Measurements from ENCODE around the gene BSN.
"Not testable (repeated sequence)": the region's sequence is repeated elsewhere in the genome, so short reads cannot be mapped to it uniquely, and the experiment has no call there.

The BSN gene

DNA sequence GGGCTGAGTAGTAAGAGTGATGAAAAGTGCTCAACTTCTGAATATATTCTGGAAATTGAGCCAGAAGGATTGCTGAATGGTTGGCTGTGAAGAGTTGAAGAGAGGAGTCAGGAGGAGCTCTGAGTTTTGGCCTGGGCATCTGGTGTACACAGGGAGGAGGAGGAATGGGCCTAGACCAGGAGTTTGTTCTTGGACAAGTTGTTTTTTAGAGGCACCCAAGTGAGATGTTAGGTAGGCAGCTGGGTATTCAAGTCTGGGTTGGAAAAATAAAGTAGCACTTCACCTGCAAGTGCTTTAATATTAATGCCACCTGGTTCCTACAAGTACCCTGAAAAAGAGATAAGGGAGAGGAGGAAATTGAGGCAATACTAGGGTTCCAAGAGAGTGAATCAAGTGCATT, 14.7 kb downstream of the BSN start:
- Histone ChIP-seq H3K36me3 (replicated peaks in 1 of 2; ENCODE audit: control insufficient read depth in 2 of 2, insufficient read depth in 2 of 2, low read length in 2 of 2) (no peaks in the 10 kb centered on the region), H4K91ac (ENCODE audit: low read depth, low read length, poor library complexity) (no peak overlapping the region), H2BK15ac (ENCODE audit: low read length) (no peak overlapping the region), H2BK12ac (ENCODE audit: low read length) (no peak overlapping the region), H2BK5ac (ENCODE audit: low read length) (no peak overlapping the region), H3K9ac (ENCODE audit: low read depth, low read length, poor library complexity) (no peak overlapping the region), H3K4me3 (ENCODE audit: low read length in 2 of 2) (no peak overlapping the region), H3K79me1 (ENCODE audit: low read depth, low read length) (no peaks in the 10 kb centered on the region), H3K4me1 (ENCODE audit: control insufficient read depth in 2 of 2, insufficient read depth in 1 of 2, low read depth in 1 of 2, low read length in 2 of 2) (no peaks in the 10 kb centered on the region), H3K27me3 (ENCODE audit: control insufficient read depth in 3 of 3, insufficient read depth in 3 of 3, low read depth in 1 of 3, low read length in 3 of 3) (no peaks in the 10 kb centered on the region), H3K23ac (ENCODE audit: low read depth, low read length, poor library complexity) (no peak overlapping the region), H4K8ac (ENCODE audit: low read depth, low read length) (no peak overlapping the region), H3K27ac (replicated peaks; ENCODE audit: low read length) (no peak overlapping the region), H3K4me2 (ENCODE audit: insufficient read depth, low read length, poor library complexity, severe bottlenecking) (no peak overlapping the region), H3K14ac (ENCODE audit: low read length) (no peak overlapping the region), H3K4ac (ENCODE audit: low read length) (no peak overlapping the region), H3K18ac (ENCODE audit: low read length) (no peak overlapping the region), H2BK120ac (ENCODE audit: low read depth, low read length) (no peak overlapping the region), H2AFZ (ENCODE audit: low read length) (no peak overlapping the region), H3K9me3 (replicated peaks in 1 of 2; ENCODE audit: control insufficient read depth in 2 of 2, insufficient read depth in 1 of 2, low read depth in 1 of 2, low read length in 2 of 2) (no peaks in the 10 kb centered on the region), H2AK5ac (ENCODE audit: low read depth, low read length) (no peak overlapping the region)
- DNase-seq (ENCODE audit: low spot score) = no peak

DNA sequence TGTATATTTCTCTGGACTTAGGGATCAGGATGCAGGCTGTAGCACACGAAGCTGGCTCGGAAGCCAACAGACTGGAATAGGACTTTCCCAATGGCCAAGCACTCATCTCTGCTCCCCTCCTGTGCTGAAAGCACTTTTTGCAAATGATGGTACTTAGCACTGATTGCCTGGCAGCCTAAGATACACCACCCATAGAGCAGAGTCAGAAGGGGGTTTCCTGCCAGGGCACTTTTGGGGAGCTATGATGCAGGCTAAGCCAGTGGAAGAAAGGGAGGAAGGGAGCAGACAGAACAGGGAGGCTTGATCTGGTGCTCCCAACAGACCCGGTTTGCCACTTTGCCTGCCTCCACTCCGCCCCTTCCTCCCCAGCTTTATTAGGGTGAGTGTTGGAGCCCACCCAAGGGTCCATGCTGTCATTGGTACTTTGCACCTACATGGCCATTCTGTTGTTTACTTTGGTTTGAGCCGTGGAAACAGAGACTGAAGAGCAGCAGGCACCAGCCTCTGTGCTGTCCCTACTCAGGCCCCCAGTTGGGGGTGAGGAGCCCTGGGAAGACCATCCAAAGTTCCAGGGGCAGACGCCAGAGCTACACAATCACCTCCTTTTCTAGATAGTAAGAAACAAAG, 15.9 kb downstream of the BSN start:
- DNase-seq (ENCODE audit: low spot score) = no peak
- Histone ChIP-seq H4K91ac (ENCODE audit: low read depth, low read length, poor library complexity) (no peak overlapping the region), H2BK12ac (ENCODE audit: low read length) (no peak overlapping the region), H2BK5ac (ENCODE audit: low read length) (no peak overlapping the region), H2AK5ac (ENCODE audit: low read depth, low read length) (no peak overlapping the region), H3K27ac (replicated peaks; ENCODE audit: low read length) (no peak overlapping the region), H2BK15ac (ENCODE audit: low read length) (no peak overlapping the region), H3K79me1 (ENCODE audit: low read depth, low read length) (no peaks in the 10 kb centered on the region), H3K9ac (ENCODE audit: low read depth, low read length, poor library complexity) (no peak overlapping the region), H4K8ac (ENCODE audit: low read depth, low read length) (no peak overlapping the region), H2AFZ (ENCODE audit: low read length) (no peak overlapping the region), H3K4me2 (ENCODE audit: insufficient read depth, low read length, poor library complexity, severe bottlenecking) (no peak overlapping the region), H3K4ac (ENCODE audit: low read length) (no peak overlapping the region), H2BK120ac (ENCODE audit: low read depth, low read length) (no peak overlapping the region), H3K4me1 (ENCODE audit: control insufficient read depth in 2 of 2, insufficient read depth in 1 of 2, low read depth in 1 of 2, low read length in 2 of 2) (no peaks in the 10 kb centered on the region), H3K14ac (ENCODE audit: low read length) (no peak overlapping the region), H3K23ac (ENCODE audit: low read depth, low read length, poor library complexity) (no peak overlapping the region), H3K36me3 (replicated peaks in 1 of 2; ENCODE audit: control insufficient read depth in 2 of 2, insufficient read depth in 2 of 2, low read length in 2 of 2) (no peaks in the 10 kb centered on the region), H3K18ac (ENCODE audit: low read length) (no peak overlapping the region), H3K27me3 (ENCODE audit: control insufficient read depth in 3 of 3, insufficient read depth in 3 of 3, low read depth in 1 of 3, low read length in 3 of 3) (no peaks in the 10 kb centered on the region), H3K9me3 (replicated peaks in 1 of 2; ENCODE audit: control insufficient read depth in 2 of 2, insufficient read depth in 1 of 2, low read depth in 1 of 2, low read length in 2 of 2) (no peaks in the 10 kb centered on the region), H3K4me3 (ENCODE audit: low read length in 2 of 2) (no peak overlapping the region)
- WGBS, 2 donors (ENCODE audit: extremely low coverage in 2 of 2, insufficient read length in 2 of 2, insufficient replicate concordance in 1 of 2) = no CpG with 5 or more reads among the region's 6 CpGs

DNA sequence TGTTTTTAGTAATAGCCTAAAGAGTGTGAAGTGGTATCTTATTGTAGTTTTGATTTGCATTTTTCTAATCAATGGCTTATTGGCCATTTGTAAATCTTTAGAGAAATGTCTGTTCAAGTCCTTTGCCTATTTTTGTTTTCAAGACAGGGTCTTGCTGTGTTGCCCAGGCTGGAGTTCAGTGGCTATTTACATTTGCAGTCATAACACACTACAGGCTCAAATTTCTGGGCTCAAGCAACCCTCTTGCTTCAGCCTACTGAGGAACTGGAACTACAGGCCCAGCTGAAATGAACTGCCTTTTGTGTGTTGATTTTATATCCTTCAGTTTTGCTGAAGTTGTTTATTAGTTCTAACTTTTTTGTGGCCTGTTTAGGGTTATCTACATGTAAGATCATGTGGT, 27.9 kb downstream of the BSN start:
- H4K8ac ChIP-seq (ENCODE audit: low read depth, low read length) = no peak overlapping the region
- no peak overlapping the region for H2BK15ac ChIP-seq (ENCODE audit: low read length)
- no peak overlapping the region for H3K4ac ChIP-seq (ENCODE audit: low read length)
- no peak overlapping the region for H2AK5ac ChIP-seq (ENCODE audit: low read depth, low read length)
- no peak overlapping the region for H3K4me3 ChIP-seq (ENCODE audit: low read length in 2 of 2)
- H3K18ac ChIP-seq (ENCODE audit: low read length) = no peak overlapping the region
- no peak overlapping the region for H3K4me2 ChIP-seq (ENCODE audit: insufficient read depth, low read length, poor library complexity, severe bottlenecking)
- no peak overlapping the region for H3K27ac ChIP-seq (replicated peaks; ENCODE audit: low read length)
- peaks cover 0 to 3% of the 10 kb centered on the region in 2 donors for H3K9me3 ChIP-seq (replicated peaks in 1 of 2; ENCODE audit: control insufficient read depth in 2 of 2, insufficient read depth in 1 of 2, low read depth in 1 of 2, low read length in 2 of 2)
- H2AFZ ChIP-seq (ENCODE audit: low read length) = no peak overlapping the region
- H2BK12ac ChIP-seq (ENCODE audit: low read length) = no peak overlapping the region
- H3K9ac ChIP-seq (ENCODE audit: low read depth, low read length, poor library complexity) = no peak overlapping the region
- no peak overlapping the region for H3K23ac ChIP-seq (ENCODE audit: low read depth, low read length, poor library complexity)
- no peak for DNase-seq (ENCODE audit: low spot score)
- H4K91ac ChIP-seq (ENCODE audit: low read depth, low read length, poor library complexity) = no peak overlapping the region
- no peaks in the 10 kb centered on the region for H3K79me1 ChIP-seq (ENCODE audit: low read depth, low read length)
- no peaks in the 10 kb centered on the region for H3K4me1 ChIP-seq (ENCODE audit: control insufficient read depth in 2 of 2, insufficient read depth in 1 of 2, low read depth in 1 of 2, low read length in 2 of 2)
- no peak overlapping the region for H2BK120ac ChIP-seq (ENCODE audit: low read depth, low read length)
- H3K14ac ChIP-seq (ENCODE audit: low read length) = no peak overlapping the region
- H3K36me3 ChIP-seq (replicated peaks in 1 of 2; ENCODE audit: control insufficient read depth in 2 of 2, insufficient read depth in 2 of 2, low read length in 2 of 2) = no peaks in the 10 kb centered on the region
- no peaks in the 10 kb centered on the region for H3K27me3 ChIP-seq (ENCODE audit: control insufficient read depth in 3 of 3, insufficient read depth in 3 of 3, low read depth in 1 of 3, low read length in 3 of 3)
- no peak overlapping the region for H2BK5ac ChIP-seq (ENCODE audit: low read length)

- H4K8ac ChIP-seq (ENCODE audit: low read depth, low read length); H3K4me3 ChIP-seq (ENCODE audit: low read length in 2 of 2); H3K27me3 ChIP-seq (ENCODE audit: control insufficient read depth in 3 of 3, insufficient read depth in 3 of 3, low read depth in 1 of 3, low read length in 3 of 3); DNase-seq (ENCODE audit: low spot score); H3K79me1 ChIP-seq (ENCODE audit: low read depth, low read length); H3K36me3 ChIP-seq (replicated peaks in 1 of 2; ENCODE audit: control insufficient read depth in 2 of 2, insufficient read depth in 2 of 2, low read length in 2 of 2); H2AFZ ChIP-seq (ENCODE audit: low read length); H2AK5ac ChIP-seq (ENCODE audit: low read depth, low read length); H3K14ac ChIP-seq (ENCODE audit: low read length); H2BK120ac ChIP-seq (ENCODE audit: low read depth, low read length); H2BK15ac ChIP-seq (ENCODE audit: low read length); H3K4ac ChIP-seq (ENCODE audit: low read length); H4K91ac ChIP-seq (ENCODE audit: low read depth, low read length, poor library complexity); H3K9me3 ChIP-seq (replicated peaks in 1 of 2; ENCODE audit: control insufficient read depth in 2 of 2, insufficient read depth in 1 of 2, low read depth in 1 of 2, low read length in 2 of 2); H3K4me1 ChIP-seq (ENCODE audit: control insufficient read depth in 2 of 2, insufficient read depth in 1 of 2, low read depth in 1 of 2, low read length in 2 of 2); H3K18ac ChIP-seq (ENCODE audit: low read length); H3K4me2 ChIP-seq (ENCODE audit: insufficient read depth, low read length, poor library complexity, severe bottlenecking); H2BK12ac ChIP-seq (ENCODE audit: low read length); H2BK5ac ChIP-seq (ENCODE audit: low read length); H3K27ac ChIP-seq (replicated peaks; ENCODE audit: low read length); H3K23ac ChIP-seq (ENCODE audit: low read depth, low read length, poor library complexity); H3K9ac ChIP-seq (ENCODE audit: low read depth, low read length, poor library complexity): not testable (repeated sequence)
- WGBS, 2 donors (ENCODE audit: extremely low coverage in 2 of 2, insufficient read length in 2 of 2, insufficient replicate concordance in 1 of 2) = no CpG with 5 or more reads among the region's 20 CpGs
These were observed 31.0 kb downstream of the BSN start for GRCh38 chr3:49585261-49585755.

All from neuronal stem cell (in vitro differentiated cells).